ENCODE results near the gene MOV10. TPM values are rescaled to one million over a fixed set of nuclear protein-coding genes. Genes with fewer than 3 reads are reported as not detected.

The MOV10 gene
- total and polyA plus RNA-seq, 2 of the 13 experiments (the other 11 are each of a cell fraction or from before 2014, with no cell fraction given), result 56.4 to 58.2 TPM

GRCh38 chr1:112674440-112674985 lies at the start of gene MOV10 (continued):
- TF ChIP-seq AKNA (CRISPR knock-in tag; IDR thresholded peaks at IDR 0.05; ENCODE audit: borderline replicate concordance), result no peak
- no peak; the same call in 1 of the 2 replicates for TF ChIP-seq ZSCAN9 (CRISPR knock-in tag; IDR thresholded peaks at IDR 0.05; ENCODE audit: borderline replicate concordance)
- no peak for TF ChIP-seq MNT (IDR thresholded peaks at IDR 0.05)
- no peak for TF ChIP-seq NFIC (IDR thresholded peaks at IDR 0.05; ENCODE audit: low read length)
- no peak for TF ChIP-seq MATR3 (CRISPR knock-in tag; IDR thresholded peaks at IDR 0.05)
- TF ChIP-seq PHF5A (CRISPR knock-in tag; IDR thresholded peaks at IDR 0.05; ENCODE audit: low read depth, unreplicated experiment), result peak; percentile 28
- no peak for TF ChIP-seq JDP2 (CRISPR knock-in tag; IDR thresholded peaks at IDR 0.05; ENCODE audit: borderline replicate concordance)
- no peak for TF ChIP-seq NFYC (CRISPR knock-in tag; IDR thresholded peaks at IDR 0.05)
- TF ChIP-seq AGO2 (optimal IDR thresholded peaks at IDR 0.05; ENCODE audit: low read depth, low read length), result peak; percentile 93
- peak; percentile 93 for TF ChIP-seq PATZ1 (CRISPR knock-in tag; IDR thresholded peaks at IDR 0.05)
- TF ChIP-seq MAF1 (CRISPR knock-in tag; IDR thresholded peaks at IDR 0.05; ENCODE audit: borderline replicate concordance), result no peak
- TF ChIP-seq ZNF124 (CRISPR knock-in tag; IDR thresholded peaks at IDR 0.05), result no peak
- no peak for TF ChIP-seq TEF (CRISPR knock-in tag; IDR thresholded peaks at IDR 0.05)
- peak; percentile 73; the same call in 1 of the 2 replicates for TF ChIP-seq SNAPC4 (CRISPR knock-in tag; IDR thresholded peaks at IDR 0.05)
